Neural crest cell (in vitro differentiated cells): ENCODE data around the gene SLC38A3. TPM values are rescaled to one million over a fixed set of nuclear protein-coding genes. Genes with fewer than 3 reads are reported as not detected.
A peak's percentile ranks its signal among the peaks of the same experiment; 100 is the strongest.

ENCODE experiments used
- DNase-seq: peaks from one replicate; pipeline ENCODE4 v3.0.0; 2021; ENCODE audit warnings: low read depth, mixed read lengths, low spot score
- H3K27ac Mint-ChIP-seq: one replicate; pipeline ENCODE4 v1.8.0; 2021; ENCODE audit warnings: mild to moderate bottlenecking, mixed read lengths; ENCODE audit not compliant: unreplicated experiment
- H3K27me3 Mint-ChIP-seq: 2 replicates; pipeline ENCODE4 v1.8.0; 2021; ENCODE audit warnings: low read depth, mild to moderate bottlenecking, mixed read lengths
- H3K36me3 Mint-ChIP-seq: 2 replicates; pipeline ENCODE4 v1.8.0; 2021; ENCODE audit warnings: low read depth, mild to moderate bottlenecking, mixed read lengths
- H3K4me1 Mint-ChIP-seq: 2 replicates; pipeline ENCODE4 v1.8.0; 2021; ENCODE audit warnings: mixed read lengths
- H3K4me3 Mint-ChIP-seq: one replicate; pipeline ENCODE4 v1.8.0; 2021; ENCODE audit warnings: mild to moderate bottlenecking, mixed read lengths
- H3K9me3 Mint-ChIP-seq: 2 replicates; pipeline ENCODE4 v1.8.0; 2021; ENCODE audit warnings: mixed read lengths
- total RNA-seq: library from RNA; stranded (reverse); gene quantifications from 2 replicates; pipeline ENCODE4 v1.2.1, GENCODE V29; 2021
- TF ChIP-seq, protein P1 (sequence below): fragments of 200-600 bp; sonication (generic); conservative IDR thresholded peaks from 2 replicates; pipeline ENCODE4 v1.5.0; 2021; ENCODE audit warnings: antibody characterized with exemption, mild to moderate bottlenecking

SLC38A3 gene
- total RNA-seq, 1 donor from 2014 or later, result 2.7 TPM

GRCh38 chr3:50232303-50232702, 27.2 kb downstream of the SLC38A3 start:
- TF ChIP-seq, protein P1, sequence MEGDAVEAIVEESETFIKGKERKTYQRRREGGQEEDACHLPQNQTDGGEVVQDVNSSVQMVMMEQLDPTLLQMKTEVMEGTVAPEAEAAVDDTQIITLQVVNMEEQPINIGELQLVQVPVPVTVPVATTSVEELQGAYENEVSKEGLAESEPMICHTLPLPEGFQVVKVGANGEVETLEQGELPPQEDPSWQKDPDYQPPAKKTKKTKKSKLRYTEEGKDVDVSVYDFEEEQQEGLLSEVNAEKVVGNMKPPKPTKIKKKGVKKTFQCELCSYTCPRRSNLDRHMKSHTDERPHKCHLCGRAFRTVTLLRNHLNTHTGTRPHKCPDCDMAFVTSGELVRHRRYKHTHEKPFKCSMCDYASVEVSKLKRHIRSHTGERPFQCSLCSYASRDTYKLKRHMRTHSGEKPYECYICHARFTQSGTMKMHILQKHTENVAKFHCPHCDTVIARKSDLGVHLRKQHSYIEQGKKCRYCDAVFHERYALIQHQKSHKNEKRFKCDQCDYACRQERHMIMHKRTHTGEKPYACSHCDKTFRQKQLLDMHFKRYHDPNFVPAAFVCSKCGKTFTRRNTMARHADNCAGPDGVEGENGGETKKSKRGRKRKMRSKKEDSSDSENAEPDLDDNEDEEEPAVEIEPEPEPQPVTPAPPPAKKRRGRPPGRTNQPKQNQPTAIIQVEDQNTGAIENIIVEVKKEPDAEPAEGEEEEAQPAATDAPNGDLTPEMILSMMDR, result no peak
- Mint-ChIP-seq H3K9me3 (no peaks in the 10 kb centered on the region), H3K27me3 (peaks cover 3% of the 10 kb centered on the region), H3K4me3 (peak overlapping the region; percentile 86), H3K4me1 (peaks cover 57% of the 10 kb centered on the region), H3K36me3 (no peaks in the 10 kb centered on the region), H3K27ac (no peak overlapping the region)
- no peak for DNase-seq

DNA sequence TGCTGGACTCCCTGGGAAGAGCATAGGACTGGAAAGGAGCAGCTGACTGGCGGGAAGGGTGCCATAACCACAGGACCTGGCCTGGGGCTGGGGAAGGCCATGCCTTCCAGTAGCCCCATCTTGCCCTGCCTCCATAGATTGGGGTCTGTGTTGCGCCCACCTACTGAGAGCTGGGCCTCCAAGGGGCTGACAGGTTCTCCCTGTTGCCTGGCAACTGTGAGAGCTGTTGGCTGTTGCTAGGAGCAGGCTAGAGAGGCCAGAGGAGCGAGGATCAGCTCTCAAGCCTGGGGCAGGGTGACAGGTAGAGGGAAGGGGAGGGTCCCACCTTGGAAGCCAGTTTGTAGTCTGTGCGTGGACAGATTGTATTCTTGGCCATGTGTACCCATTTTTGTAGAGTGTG, 28.1 kb downstream of the SLC38A3 start:
- peak overlapping the region; percentile 86 for H3K4me3 Mint-ChIP-seq
- H3K9me3 Mint-ChIP-seq, result no peaks in the 10 kb centered on the region
- TF ChIP-seq, protein P1, result no peak
- DNase-seq, result no peak
- peaks cover 58% of the 10 kb centered on the region for H3K4me1 Mint-ChIP-seq
- peak overlapping the region; percentile 89 for H3K27ac Mint-ChIP-seq
- peaks cover 3% of the 10 kb centered on the region for H3K27me3 Mint-ChIP-seq
- no peaks in the 10 kb centered on the region for H3K36me3 Mint-ChIP-seq

DNA sequence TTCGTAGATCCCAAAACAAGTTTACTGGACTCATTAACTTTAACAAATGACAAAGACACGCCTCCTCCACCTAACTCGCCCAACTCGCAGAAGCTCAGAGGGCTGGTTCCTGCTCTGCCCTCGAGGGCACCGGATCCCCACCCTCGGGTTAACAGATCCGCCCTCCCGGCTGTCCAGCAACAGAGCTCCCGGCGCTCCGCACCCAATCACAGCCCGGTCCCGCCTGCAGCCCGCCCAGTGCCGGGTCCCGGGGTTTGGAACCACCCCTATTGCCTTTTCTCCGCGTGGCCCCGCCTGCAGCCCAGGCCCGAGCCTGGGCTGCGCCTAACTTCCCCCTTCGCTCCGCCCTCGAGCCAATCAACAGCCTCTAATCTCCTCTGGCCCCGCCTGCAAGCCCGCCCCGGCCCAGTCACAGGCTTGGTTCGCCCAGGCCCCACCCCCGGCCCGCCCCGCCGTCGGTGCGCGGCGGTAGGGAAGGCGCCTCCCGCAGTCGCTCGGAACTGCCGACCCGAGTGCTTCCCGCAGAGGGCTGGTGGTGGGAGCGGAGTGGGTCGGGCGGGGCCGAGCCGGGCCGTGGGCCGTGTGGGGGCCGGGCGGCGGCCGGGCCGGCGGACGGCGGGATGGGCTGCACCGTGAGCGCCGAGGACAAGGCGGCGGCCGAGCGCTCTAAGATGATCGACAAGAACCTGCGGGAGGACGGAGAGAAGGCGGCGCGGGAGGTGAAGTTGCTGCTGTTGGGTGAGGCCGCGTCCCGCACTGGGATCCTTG, 30.8 kb downstream of the SLC38A3 start, which contains the start of gene GNAI2:
TSS of gene GNAI2 (plus strand) at position 489 of the 768 bp plus-strand sequence. CDS start at position 621, 132 bp downstream.
- Mint-ChIP-seq H3K36me3 (no peaks in the 10 kb centered on the region), H3K27me3 (peaks cover 3% of the 10 kb centered on the region), H3K27ac (peak within 1 kb of the TSS; percentile 96), H3K9me3 (no peaks in the 10 kb centered on the region), H3K4me1 (peaks cover 68% of the 10 kb centered on the region), H3K4me3 (peak within 1 kb of the TSS; percentile 98)
- DNase-seq, result peak; percentile 94
- TF ChIP-seq, protein P1, result no peak

DNA sequence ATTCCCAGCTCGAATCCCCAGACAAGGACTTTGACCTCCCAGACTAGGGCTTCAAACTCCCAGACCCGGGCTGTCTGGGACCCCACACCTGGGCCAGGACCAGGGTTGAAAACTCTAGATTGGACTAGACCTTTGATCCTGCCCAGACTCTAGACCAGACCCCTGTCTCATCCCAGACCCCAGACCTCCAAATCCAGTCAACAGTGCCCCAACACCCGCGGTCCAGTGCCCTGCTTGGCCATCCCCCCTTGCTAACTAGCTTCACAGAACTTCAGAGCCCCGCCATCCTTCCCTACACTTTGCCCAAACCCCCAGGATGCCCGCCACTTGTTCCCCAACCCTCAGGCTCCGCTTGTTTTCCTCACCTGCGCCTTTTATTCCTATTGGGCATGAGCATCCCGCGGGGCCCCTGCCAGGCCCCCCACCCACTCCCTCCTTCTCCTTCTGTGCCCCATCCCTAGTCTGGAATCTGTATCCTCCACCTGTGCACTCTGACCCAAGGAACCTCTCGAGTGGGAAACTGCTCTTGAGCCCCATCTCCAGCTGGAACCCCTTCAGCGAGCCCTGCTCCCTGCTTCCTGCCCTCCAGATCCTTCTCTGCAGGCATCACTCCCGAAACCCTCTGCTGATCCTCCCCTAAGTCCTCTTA, 31.5 kb downstream of the SLC38A3 start:
- Mint-ChIP-seq H3K4me3 (peak overlapping the region; percentile 98), H3K4me1 (peaks cover 71% of the 10 kb centered on the region)
- DNase-seq, result no peak

DNA sequence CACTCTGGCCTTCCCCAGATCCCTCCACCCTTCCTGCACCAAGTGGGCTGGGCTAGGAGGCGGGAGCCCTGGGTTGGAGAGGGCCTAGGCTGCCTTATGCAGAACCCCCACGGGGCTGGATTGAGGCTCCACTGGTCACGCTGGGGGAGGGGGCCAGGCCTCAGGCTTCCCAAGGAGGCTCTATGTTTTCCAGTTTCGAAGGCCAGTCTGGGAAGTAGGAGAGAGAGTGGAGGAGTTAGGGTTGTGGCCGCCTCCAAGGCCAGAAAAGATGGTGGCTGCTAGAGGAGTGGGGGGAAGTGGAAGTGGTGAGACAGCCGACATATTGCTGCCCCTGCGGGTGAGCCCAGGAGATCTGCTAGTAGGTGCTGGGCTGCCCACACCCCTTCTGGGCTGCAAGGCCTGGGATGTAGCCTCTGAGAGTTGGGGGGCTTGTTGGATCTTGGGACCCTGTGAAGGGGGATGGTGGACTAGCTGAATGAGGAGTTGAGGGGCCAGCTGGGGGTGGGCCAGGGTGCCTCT, 32.1 kb downstream of the SLC38A3 start:
- peaks cover 75% of the 10 kb centered on the region for H3K4me1 Mint-ChIP-seq
- no peaks in the 10 kb centered on the region for H3K9me3 Mint-ChIP-seq
- peaks cover 3% of the 10 kb centered on the region for H3K27me3 Mint-ChIP-seq
- peak overlapping the region; percentile 98 for H3K4me3 Mint-ChIP-seq
- no peak for DNase-seq
- H3K27ac Mint-ChIP-seq, result peak overlapping the region; percentile 96
- TF ChIP-seq, protein P1, result no peak
- no peaks in the 10 kb centered on the region for H3K36me3 Mint-ChIP-seq

More for the DNA sequence above, 31.5 kb downstream of the SLC38A3 start:
- peaks cover 3% of the 10 kb centered on the region for H3K27me3 Mint-ChIP-seq
- no peaks in the 10 kb centered on the region for H3K36me3 Mint-ChIP-seq
- no peaks in the 10 kb centered on the region for H3K9me3 Mint-ChIP-seq
- H3K27ac Mint-ChIP-seq, result peak overlapping the region; percentile 96
- TF ChIP-seq, protein P1, result no peak
